ENCODE measurements around the gene UGT2B17.
"Not testable (repeated sequence)": the region's sequence is repeated elsewhere in the genome, so short reads cannot be mapped to it uniquely, and the experiment has no call there.

The UGT2B17 gene

GRCh38 chr4:68576272-68577125 is at the start of gene UGT2B17:
Gene UGT2B17 (minus strand): TSS chr4:68576322. CDS start chr4:68568484, 7,838 bp downstream.
- Histone ChIP-seq H3K27ac (ENCODE audit: low read length) (no peak within 1 kb of the TSS), H3K4me1 (ENCODE audit: control insufficient read depth, low read depth, low read length) (no peaks in the 10 kb centered on the region), H3K27me3 (ENCODE audit: control insufficient read depth, insufficient read depth, low read length) (no peaks in the 10 kb centered on the region), H3K36me3 (ENCODE audit: control insufficient read depth, low read depth, low read length) (no peaks in the 10 kb centered on the region), H3K9me3 (ENCODE audit: control insufficient read depth, low read depth, low read length) (no peaks in the 10 kb centered on the region), H3K4me3 (ENCODE audit: low read length) (no peak within 1 kb of the TSS), H3K9ac (ENCODE audit: low read length) (no peak within 1 kb of the TSS)

- not testable (repeated sequence) for H3K36me3 ChIP-seq (ENCODE audit: control insufficient read depth, low read depth, low read length); H3K27ac ChIP-seq (ENCODE audit: low read length); H3K4me1 ChIP-seq (ENCODE audit: control insufficient read depth, low read depth, low read length); H3K4me3 ChIP-seq (ENCODE audit: low read length); H3K9me3 ChIP-seq (ENCODE audit: control insufficient read depth, low read depth, low read length); H3K9ac ChIP-seq (ENCODE audit: low read length); H3K27me3 ChIP-seq (ENCODE audit: control insufficient read depth, insufficient read depth, low read length)
These were observed 46.6 kb upstream of the UGT2B17 start for GRCh38 chr4:68622731-68623130.

GRCh38 chr4:68617003-68617698 is 41.0 kb upstream of the UGT2B17 start:
- no peaks in the 10 kb centered on the region for H3K9me3 ChIP-seq (ENCODE audit: control insufficient read depth, low read depth, low read length)
- no peaks in the 10 kb centered on the region for H3K36me3 ChIP-seq (ENCODE audit: control insufficient read depth, low read depth, low read length)
- no peaks in the 10 kb centered on the region for H3K27me3 ChIP-seq (ENCODE audit: control insufficient read depth, insufficient read depth, low read length)
- no peaks in the 10 kb centered on the region for H3K4me1 ChIP-seq (ENCODE audit: control insufficient read depth, low read depth, low read length)
- no peak overlapping the region for H3K4me3 ChIP-seq (ENCODE audit: low read length)
- no peak overlapping the region for H3K27ac ChIP-seq (ENCODE audit: low read length)
- H3K9ac ChIP-seq (ENCODE audit: low read length): no peak overlapping the region

- no peak overlapping the region for H3K4me3 ChIP-seq (ENCODE audit: low read length)
- no peak overlapping the region for H3K9ac ChIP-seq (ENCODE audit: low read length)
- H3K27me3 ChIP-seq (ENCODE audit: control insufficient read depth, insufficient read depth, low read length): no peaks in the 10 kb centered on the region
- no peak overlapping the region for H3K27ac ChIP-seq (ENCODE audit: low read length)
- H3K9me3 ChIP-seq (ENCODE audit: control insufficient read depth, low read depth, low read length): no peaks in the 10 kb centered on the region
- H3K36me3 ChIP-seq (ENCODE audit: control insufficient read depth, low read depth, low read length): no peaks in the 10 kb centered on the region
- no peaks in the 10 kb centered on the region for H3K4me1 ChIP-seq (ENCODE audit: control insufficient read depth, low read depth, low read length)
These were observed 39.7 kb upstream of the UGT2B17 start for GRCh38 chr4:68615699-68616422.

- Histone ChIP-seq H3K4me3 (ENCODE audit: low read length) (no peak overlapping the region), H3K27me3 (ENCODE audit: control insufficient read depth, insufficient read depth, low read length) (no peaks in the 10 kb centered on the region), H3K36me3 (ENCODE audit: control insufficient read depth, low read depth, low read length) (no peaks in the 10 kb centered on the region), H3K27ac (ENCODE audit: low read length) (no peak overlapping the region), H3K4me1 (ENCODE audit: control insufficient read depth, low read depth, low read length) (no peaks in the 10 kb centered on the region), H3K9me3 (ENCODE audit: control insufficient read depth, low read depth, low read length) (no peaks in the 10 kb centered on the region), H3K9ac (ENCODE audit: low read length) (no peak overlapping the region)
These were observed 37.6 kb upstream of the UGT2B17 start for GRCh38 chr4:68613752-68614151.

- no peaks in the 10 kb centered on the region for H3K36me3 ChIP-seq (ENCODE audit: control insufficient read depth, low read depth, low read length)
- no peak overlapping the region for H3K4me3 ChIP-seq (ENCODE audit: low read length)
- no peak overlapping the region for H3K9ac ChIP-seq (ENCODE audit: low read length)
- H3K4me1 ChIP-seq (ENCODE audit: control insufficient read depth, low read depth, low read length): no peaks in the 10 kb centered on the region
- no peaks in the 10 kb centered on the region for H3K9me3 ChIP-seq (ENCODE audit: control insufficient read depth, low read depth, low read length)
- H3K27ac ChIP-seq (ENCODE audit: low read length): no peak overlapping the region
- H3K27me3 ChIP-seq (ENCODE audit: control insufficient read depth, insufficient read depth, low read length): no peaks in the 10 kb centered on the region
These were observed 30.1 kb upstream of the UGT2B17 start for GRCh38 chr4:68606240-68606639.

- H3K9me3 ChIP-seq (ENCODE audit: control insufficient read depth, low read depth, low read length): no peaks in the 10 kb centered on the region
- no peak overlapping the region for H3K4me3 ChIP-seq (ENCODE audit: low read length)
- no peaks in the 10 kb centered on the region for H3K36me3 ChIP-seq (ENCODE audit: control insufficient read depth, low read depth, low read length)
- no peak overlapping the region for H3K27ac ChIP-seq (ENCODE audit: low read length)
- no peaks in the 10 kb centered on the region for H3K27me3 ChIP-seq (ENCODE audit: control insufficient read depth, insufficient read depth, low read length)
- no peak overlapping the region for H3K9ac ChIP-seq (ENCODE audit: low read length)
- no peaks in the 10 kb centered on the region for H3K4me1 ChIP-seq (ENCODE audit: control insufficient read depth, low read depth, low read length)
These were observed 23.0 kb upstream of the UGT2B17 start for GRCh38 chr4:68599150-68599549.

- Histone ChIP-seq H3K36me3 (ENCODE audit: control insufficient read depth, low read depth, low read length) (no peaks in the 10 kb centered on the region), H3K27ac (ENCODE audit: low read length) (no peak overlapping the region), H3K9me3 (ENCODE audit: control insufficient read depth, low read depth, low read length) (no peaks in the 10 kb centered on the region), H3K27me3 (ENCODE audit: control insufficient read depth, insufficient read depth, low read length) (no peaks in the 10 kb centered on the region), H3K4me1 (ENCODE audit: control insufficient read depth, low read depth, low read length) (no peaks in the 10 kb centered on the region), H3K4me3 (ENCODE audit: low read length) (no peak overlapping the region), H3K9ac (ENCODE audit: low read length) (no peak overlapping the region)
These were observed 21.4 kb upstream of the UGT2B17 start for GRCh38 chr4:68597482-68597881.

- H3K36me3 ChIP-seq (ENCODE audit: control insufficient read depth, low read depth, low read length): no peaks in the 10 kb centered on the region
These were observed 18.6 kb upstream of the UGT2B17 start for GRCh38 chr4:68594678-68595077.

GRCh38 chr4:68593112-68593511 is 17.0 kb upstream of the UGT2B17 start:
- Histone ChIP-seq H3K9me3 (ENCODE audit: control insufficient read depth, low read depth, low read length) (no peaks in the 10 kb centered on the region), H3K27ac (ENCODE audit: low read length) (no peak overlapping the region), H3K36me3 (ENCODE audit: control insufficient read depth, low read depth, low read length) (no peaks in the 10 kb centered on the region), H3K4me3 (ENCODE audit: low read length) (no peak overlapping the region), H3K4me1 (ENCODE audit: control insufficient read depth, low read depth, low read length) (no peaks in the 10 kb centered on the region), H3K27me3 (ENCODE audit: control insufficient read depth, insufficient read depth, low read length) (no peaks in the 10 kb centered on the region), H3K9ac (ENCODE audit: low read length) (no peak overlapping the region)

More at GRCh38 chr4:68594678-68595077, 18.6 kb upstream of the UGT2B17 start:
- Histone ChIP-seq H3K4me1 (ENCODE audit: control insufficient read depth, low read depth, low read length) (no peaks in the 10 kb centered on the region), H3K27ac (ENCODE audit: low read length) (no peak overlapping the region), H3K4me3 (ENCODE audit: low read length) (no peak overlapping the region), H3K27me3 (ENCODE audit: control insufficient read depth, insufficient read depth, low read length) (no peaks in the 10 kb centered on the region), H3K9me3 (ENCODE audit: control insufficient read depth, low read depth, low read length) (no peaks in the 10 kb centered on the region), H3K9ac (ENCODE audit: low read length) (no peak overlapping the region)

- no peaks in the 10 kb centered on the region for H3K4me1 ChIP-seq (ENCODE audit: control insufficient read depth, low read depth, low read length)
- H3K4me3 ChIP-seq (ENCODE audit: low read length): no peak overlapping the region
- no peaks in the 10 kb centered on the region for H3K27me3 ChIP-seq (ENCODE audit: control insufficient read depth, insufficient read depth, low read length)
- H3K9me3 ChIP-seq (ENCODE audit: control insufficient read depth, low read depth, low read length): no peaks in the 10 kb centered on the region
- H3K9ac ChIP-seq (ENCODE audit: low read length): no peak overlapping the region
- H3K27ac ChIP-seq (ENCODE audit: low read length): no peak overlapping the region
- no peaks in the 10 kb centered on the region for H3K36me3 ChIP-seq (ENCODE audit: control insufficient read depth, low read depth, low read length)
These were observed 16.6 kb upstream of the UGT2B17 start for GRCh38 chr4:68592673-68593072.
